Peyer's patch (tissue), 4 donors: ENCODE results near the gene AJM1. TPM values are rescaled to one million over a fixed set of nuclear protein-coding genes. Genes with fewer than 3 reads are reported as not detected.
"Not testable (repeated sequence)": the region's sequence is repeated elsewhere in the genome, so short reads cannot be mapped to it uniquely, and the experiment has no call there.

ENCODE experiments used
- DNase-seq, 3 donors: peaks; one replicate each; pipeline ENCODE4 v3.0.0-alpha.2; 2017 to 2019
- H3K27ac ChIP-seq, 4 donors: fragments of 200-600 bp; sonication (generic); one replicate each; pipeline ENCODE4 v1.5.1; 2016 to 2019
- H3K27me3 ChIP-seq, 2 donors: fragments of 200-600 bp; sonication (generic); one replicate each; pipeline ENCODE4 v1.5.1; 2019
- H3K36me3 ChIP-seq, 3 donors: fragments of 200-600 bp; sonication (generic); one replicate each; pipeline ENCODE4 v1.5.1; 2016 to 2019
- H3K4me1 ChIP-seq, 4 donors: fragments of 200-600 bp; sonication (generic); one replicate each; pipeline ENCODE4 v1.5.1; 2016 to 2019
- H3K4me3 ChIP-seq, 4 donors: fragments of 200-600 bp; sonication (generic); 1 replicate in 3 of 4; 2 replicates in 1 of 4; pipeline ENCODE4 v1.5.1; 2016 to 2019; ENCODE audit warnings: mild to moderate bottlenecking in 1 of 4
- H3K9me3 ChIP-seq, 4 donors: fragments of 200-600 bp; sonication (generic); one replicate each; pipeline ENCODE4 v1.5.1; 2016 to 2019; ENCODE audit warnings: mild to moderate bottlenecking in 1 of 4
- POLR2A ChIP-seq, 2 donors: fragments of 450-650 bp; IDR thresholded peaks; one replicate each; pipeline ENCODE4 v1.5.1; 2017; ENCODE audit warnings: antibody characterized with exemption in 2 of 2, mild to moderate bottlenecking in 2 of 2, moderate library complexity in 2 of 2
- total RNA-seq, 4 donors: library from RNA; depleted of rRNA; stranded (reverse); fragments of >200 nt; gene quantifications; one replicate each; pipeline ENCODE4 v1.1.0, GENCODE V29; 2016
- TF ChIP-seq, protein P1 (sequence below), 6 experiments: fragments of 450-650 bp in 4 of 6; fragments of 200-600 bp in 2 of 6; sonication (generic) in 1 of 6; IDR thresholded peaks; one replicate each; pipeline ENCODE4 v1.5.1; 2017 to 2019; ENCODE audit warnings: antibody characterized with exemption in 6 of 6, mild to moderate bottlenecking in 3 of 6, moderate library complexity in 1 of 6

The AJM1 gene
- total RNA-seq, 4 donors from 2014 or later: 4.1 to 17.4 (median 9.2) TPM

DNA sequence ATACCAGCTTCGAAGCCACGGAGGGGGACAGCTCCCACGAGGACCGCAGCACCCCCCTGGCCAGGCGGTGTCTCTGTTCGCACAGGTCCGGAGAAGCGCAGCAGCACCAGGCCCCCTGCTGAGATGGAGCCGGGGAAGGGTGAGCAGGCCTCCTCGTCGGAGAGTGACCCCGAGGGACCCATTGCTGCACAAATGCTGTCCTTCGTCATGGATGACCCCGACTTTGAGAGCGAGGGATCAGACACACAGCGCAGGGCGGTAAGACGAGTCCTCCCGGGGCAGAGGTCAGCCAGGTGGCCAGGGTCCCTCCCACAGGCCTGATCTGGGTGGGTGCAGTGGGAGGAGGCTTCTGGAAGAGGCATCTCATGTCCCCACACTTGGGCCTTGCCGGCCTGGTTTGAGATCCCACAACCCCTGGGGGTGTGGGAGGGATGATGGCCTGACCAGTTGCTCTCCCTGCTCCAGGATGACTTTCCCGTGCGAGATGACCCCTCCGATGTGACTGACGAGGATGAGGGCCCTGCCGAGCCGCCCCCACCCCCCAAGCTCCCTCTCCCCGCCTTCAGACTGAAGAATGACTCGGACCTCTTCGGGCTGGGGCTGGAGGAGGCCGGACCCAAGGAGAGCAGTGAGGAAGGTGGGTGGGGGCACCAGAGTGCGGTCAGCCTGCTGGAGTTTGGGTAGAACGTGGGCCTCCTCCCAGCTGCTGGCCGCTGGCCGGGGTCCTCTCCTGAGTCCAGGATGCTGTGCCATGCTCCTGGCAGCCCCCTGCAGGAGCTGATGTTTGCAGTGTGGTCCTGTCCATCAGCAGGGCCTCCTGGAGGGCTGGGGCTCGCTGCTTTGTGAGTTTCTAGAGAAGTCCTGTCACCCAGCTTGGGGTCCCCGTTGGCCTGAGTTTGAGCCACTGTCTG lies 2.8 kb upstream of the AJM1 start:
- Histone ChIP-seq H3K27ac (peak overlapping the region in 2 of 4 donors; percentile 92 to 95), H3K27me3 (no peaks in the 10 kb centered on the region), H3K4me1 (peaks cover 14 to 54% (median 23%) of the 10 kb centered on the region in 4 donors), H3K36me3 (peaks cover 0 to 42% (median 0%) of the 10 kb centered on the region in 3 donors), H3K9me3 (no peaks in the 10 kb centered on the region), H3K4me3 (no peak overlapping the region)
- DNase-seq: no peak
- TF ChIP-seq, protein P1, sequence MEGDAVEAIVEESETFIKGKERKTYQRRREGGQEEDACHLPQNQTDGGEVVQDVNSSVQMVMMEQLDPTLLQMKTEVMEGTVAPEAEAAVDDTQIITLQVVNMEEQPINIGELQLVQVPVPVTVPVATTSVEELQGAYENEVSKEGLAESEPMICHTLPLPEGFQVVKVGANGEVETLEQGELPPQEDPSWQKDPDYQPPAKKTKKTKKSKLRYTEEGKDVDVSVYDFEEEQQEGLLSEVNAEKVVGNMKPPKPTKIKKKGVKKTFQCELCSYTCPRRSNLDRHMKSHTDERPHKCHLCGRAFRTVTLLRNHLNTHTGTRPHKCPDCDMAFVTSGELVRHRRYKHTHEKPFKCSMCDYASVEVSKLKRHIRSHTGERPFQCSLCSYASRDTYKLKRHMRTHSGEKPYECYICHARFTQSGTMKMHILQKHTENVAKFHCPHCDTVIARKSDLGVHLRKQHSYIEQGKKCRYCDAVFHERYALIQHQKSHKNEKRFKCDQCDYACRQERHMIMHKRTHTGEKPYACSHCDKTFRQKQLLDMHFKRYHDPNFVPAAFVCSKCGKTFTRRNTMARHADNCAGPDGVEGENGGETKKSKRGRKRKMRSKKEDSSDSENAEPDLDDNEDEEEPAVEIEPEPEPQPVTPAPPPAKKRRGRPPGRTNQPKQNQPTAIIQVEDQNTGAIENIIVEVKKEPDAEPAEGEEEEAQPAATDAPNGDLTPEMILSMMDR (IDR thresholded peaks at IDR 0.05): no peak
- no peak for TF ChIP-seq POLR2A (IDR thresholded peaks at IDR 0.05)

DNA sequence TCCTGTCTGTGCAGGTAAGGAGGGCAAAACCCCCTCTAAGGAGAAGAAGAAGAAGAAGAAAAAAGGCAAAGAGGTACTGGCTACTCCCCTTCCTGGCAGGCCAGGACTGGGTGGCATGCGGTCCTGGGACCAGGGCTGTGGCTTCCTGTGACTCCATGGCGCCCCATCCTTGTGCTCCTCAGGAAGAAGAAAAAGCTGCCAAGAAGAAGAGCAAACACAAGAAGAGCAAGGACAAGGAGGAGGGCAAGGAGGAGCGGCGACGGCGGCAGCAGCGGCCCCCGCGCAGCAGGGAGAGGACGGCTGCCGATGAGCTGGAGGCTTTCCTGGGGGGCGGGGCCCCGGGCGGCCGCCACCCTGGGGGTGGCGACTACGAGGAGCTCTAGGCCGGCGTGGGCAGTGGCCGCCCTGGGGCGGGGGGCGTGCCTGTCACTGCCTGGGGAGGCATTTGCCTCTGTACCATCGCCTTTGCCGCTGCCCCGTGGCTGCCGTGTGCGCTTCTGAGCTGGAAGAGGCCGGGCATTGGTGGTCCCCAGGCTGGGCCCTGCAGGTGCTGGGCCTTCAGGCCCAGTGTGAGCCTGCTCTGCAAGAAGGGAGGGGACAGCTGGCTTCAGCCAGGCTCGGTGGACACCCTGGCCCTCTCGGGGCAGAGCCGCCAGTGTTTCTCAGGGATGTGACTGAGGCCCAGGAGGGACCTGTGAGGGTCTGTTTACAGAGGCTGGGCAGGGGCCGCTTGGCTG lies 2.0 kb upstream of the AJM1 start:
- Histone ChIP-seq H3K4me1 (peaks cover 14 to 54% (median 23%) of the 10 kb centered on the region in 4 donors), H3K9me3 (no peaks in the 10 kb centered on the region), H3K27me3 (peaks cover 0 to 4% of the 10 kb centered on the region in 2 donors), H3K4me3 (peak overlapping the region in 1 of 4 donors; percentile 15), H3K36me3 (peaks cover 0 to 42% (median 0%) of the 10 kb centered on the region in 3 donors), H3K27ac (peak overlapping the region in 3 of 4 donors; percentile 57 to 95 (median 92))
- DNase-seq: peak in 1 of 3 donors; percentile 79
- TF ChIP-seq, protein P1 (IDR thresholded peaks at IDR 0.05): no peak
- no peak for TF ChIP-seq POLR2A (IDR thresholded peaks at IDR 0.05)

DNA sequence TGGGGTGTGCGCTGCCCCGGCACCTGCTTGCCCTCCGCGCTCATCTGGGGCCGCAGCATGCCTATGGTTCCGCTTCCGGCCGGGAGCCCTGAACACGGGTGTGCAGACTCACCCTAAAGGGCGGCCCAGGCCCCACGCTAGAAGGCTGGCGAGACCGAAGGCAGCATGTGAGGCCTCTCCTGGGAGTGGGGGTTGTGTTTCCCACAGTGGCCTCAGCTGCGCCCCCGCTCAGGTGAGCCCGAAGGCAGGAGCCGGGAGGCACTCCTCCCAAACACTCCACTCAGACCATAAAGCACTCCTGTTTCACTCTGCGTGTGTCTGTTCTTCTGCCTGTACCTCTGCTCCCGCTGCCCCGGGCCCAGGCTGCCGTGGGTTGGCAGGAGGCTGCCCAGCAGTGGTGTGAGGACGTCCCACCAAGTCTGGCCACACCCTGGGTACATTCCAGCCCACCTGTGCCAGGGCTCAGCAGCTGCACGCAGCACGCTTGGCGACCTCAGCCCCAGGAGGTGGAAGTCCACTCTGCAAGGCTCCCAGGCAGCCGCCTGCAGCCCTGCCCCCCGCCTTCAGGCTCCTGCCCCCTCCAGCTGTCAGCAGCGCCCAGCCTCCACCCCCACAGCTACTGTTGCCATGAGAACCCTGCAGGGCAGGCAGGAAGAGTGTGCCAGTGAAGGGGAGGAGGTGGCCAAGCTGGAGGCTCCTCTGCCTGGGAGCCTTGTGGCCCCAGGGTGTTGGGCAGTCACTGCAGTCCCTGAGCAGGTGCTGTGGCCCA lies 1.2 kb upstream of the AJM1 start:
- H3K4me3 ChIP-seq: peak overlapping the region in 1 of 4 donors; percentile 15
- H3K36me3 ChIP-seq: peaks cover 0 to 40% (median 0%) of the 10 kb centered on the region in 3 donors
- no peaks in the 10 kb centered on the region for H3K9me3 ChIP-seq
- peak; percentile 45 to 54 for TF ChIP-seq POLR2A (IDR thresholded peaks at IDR 0.05)
- TF ChIP-seq, protein P1 (IDR thresholded peaks at IDR 0.05): peak in 1 of 6 experiments; percentile 2
- peaks cover 14 to 54% (median 23%) of the 10 kb centered on the region in 4 donors for H3K4me1 ChIP-seq
- peak in 2 of 3 donors; percentile 87 to 94 for DNase-seq
- H3K27ac ChIP-seq: peak overlapping the region in 3 of 4 donors; percentile 57 to 95 (median 92)
- peaks cover 0 to 11% of the 10 kb centered on the region in 2 donors for H3K27me3 ChIP-seq

DNA sequence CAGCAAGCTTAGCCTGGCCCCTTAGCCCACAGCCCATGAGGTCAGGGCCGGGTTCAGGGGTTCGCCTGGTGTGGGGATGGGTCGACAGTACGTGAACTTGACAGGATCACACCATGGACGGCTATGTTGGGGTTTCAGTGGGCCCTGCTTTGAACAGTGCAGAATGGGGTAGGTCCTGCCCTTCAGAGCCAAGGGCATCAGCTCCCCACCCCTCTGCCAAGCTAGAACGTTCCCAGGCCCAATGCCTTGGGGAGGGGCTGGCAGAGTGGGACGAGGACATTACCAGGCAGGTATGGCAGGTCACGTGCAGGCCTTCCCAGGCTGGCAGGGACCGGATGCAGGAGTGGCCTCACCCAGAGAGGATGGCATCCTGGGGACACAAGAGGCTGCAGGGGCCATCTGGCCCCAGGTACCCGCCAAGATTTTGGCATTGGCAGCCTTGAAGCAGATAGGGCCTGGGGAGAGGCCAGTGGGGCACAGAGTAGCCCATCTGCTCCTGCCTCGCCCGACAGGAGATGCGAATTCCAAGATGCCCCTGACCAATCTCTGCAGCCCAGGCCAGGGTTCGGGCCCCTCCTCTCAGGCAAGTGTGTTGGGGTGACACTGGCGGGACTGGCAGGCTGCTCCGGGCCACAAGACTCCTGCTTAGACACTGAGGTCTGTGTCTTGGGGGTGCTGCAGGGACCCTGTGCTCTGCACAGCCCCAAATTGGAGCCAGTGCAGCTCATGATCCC lies 465 bp upstream of the AJM1 start:
- H3K4me3 ChIP-seq: peak overlapping the region; percentile 29 to 65 (median 58)
- H3K9me3 ChIP-seq: not testable (repeated sequence)

DNA sequence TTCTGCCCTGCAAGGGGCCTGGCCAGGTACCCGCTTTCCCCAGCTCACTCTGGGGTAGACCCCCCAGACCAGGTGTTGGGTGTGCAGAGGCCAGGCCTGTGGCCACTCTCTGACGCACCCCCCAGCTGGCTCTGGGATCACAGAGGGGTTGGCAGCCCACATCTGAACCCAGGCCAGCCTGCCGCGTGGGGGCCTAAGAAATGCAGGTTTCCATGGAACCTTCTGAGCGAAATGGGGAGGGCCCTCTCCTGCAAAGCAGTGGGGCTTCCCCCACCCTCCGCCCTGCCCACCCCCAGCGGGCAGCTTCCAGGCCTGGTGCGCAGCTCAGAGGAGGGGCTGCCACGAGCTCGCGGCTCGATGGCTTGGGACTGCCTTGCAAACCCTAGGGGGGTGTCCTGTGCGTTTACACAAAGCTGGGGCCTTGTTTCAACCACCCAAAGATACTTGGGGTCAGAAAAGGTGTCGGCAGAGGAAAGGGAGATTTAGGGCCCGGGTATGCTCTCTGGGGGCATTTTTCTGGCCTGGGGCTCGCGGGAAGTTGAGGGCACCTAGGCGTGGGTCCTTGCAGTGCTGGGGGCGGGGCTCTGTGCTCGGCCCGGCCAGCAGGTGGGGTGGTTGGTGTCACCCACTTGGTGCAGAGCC lies 1.0 kb downstream of the AJM1 start:
- not testable (repeated sequence) for DNase-seq, H3K9me3 ChIP-seq
- Histone ChIP-seq H3K4me1 (peaks cover 16 to 68% (median 34%) of the 10 kb centered on the region in 4 donors), H3K27me3 (peaks cover 0 to 16% of the 10 kb centered on the region in 2 donors), H3K4me3 (peak overlapping the region in 3 of 4 donors; percentile 55 to 65 (median 60)), H3K27ac (peak overlapping the region; percentile 12 to 95 (median 83)), H3K36me3 (peaks cover 0 to 23% (median 0%) of the 10 kb centered on the region in 3 donors)

More for the DNA sequence above, 465 bp upstream of the AJM1 start:
- Histone ChIP-seq H3K27ac (peak overlapping the region; percentile 49 to 95 (median 83)), H3K27me3 (peaks cover 0 to 16% of the 10 kb centered on the region in 2 donors), H3K4me1 (peaks cover 14 to 61% (median 26%) of the 10 kb centered on the region in 4 donors), H3K36me3 (peaks cover 0 to 33% (median 0%) of the 10 kb centered on the region in 3 donors)
- DNase-seq: peak in 1 of 3 donors; percentile 66
